PC-9 (cell line): ENCODE results near the gene DPY30.

Experiments used
- EZH2 ChIP-seq: fragments of 200-600 bp; sonication (generic); IDR thresholded peaks from 2 replicates; pipeline ENCODE4 v1.8.0; 2017; ENCODE audit warnings: antibody characterized with exemption, low read depth
- TF ChIP-seq, protein P1 (sequence below): fragments of 200-600 bp; sonication (generic); conservative IDR thresholded peaks from 2 replicates; pipeline ENCODE4 v1.6.1; 2017; ENCODE audit warnings: mixed run types, antibody characterized with exemption, mild to moderate bottlenecking, moderate library complexity

DNA sequence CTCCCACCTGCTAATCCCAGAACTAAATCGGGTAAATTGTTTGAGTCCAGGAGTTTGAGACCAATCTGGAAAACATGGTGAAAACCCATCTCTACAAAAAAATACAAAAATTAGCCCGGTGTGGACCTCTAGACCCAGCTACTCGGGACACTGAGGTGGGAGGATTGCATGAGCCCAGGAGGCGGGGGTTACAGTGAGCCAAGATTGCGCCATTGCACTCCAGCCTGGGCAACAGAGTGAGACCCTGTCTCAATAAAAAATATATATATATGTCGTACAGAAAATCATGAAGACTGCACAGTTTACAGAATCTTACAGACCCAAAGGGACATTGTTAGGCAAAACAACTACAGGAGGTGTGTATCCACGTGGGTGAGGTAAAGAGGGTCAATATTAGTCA, 4.0 kb upstream of the DPY30 start:
- no peak for TF ChIP-seq EZH2
- TF ChIP-seq, protein P1, sequence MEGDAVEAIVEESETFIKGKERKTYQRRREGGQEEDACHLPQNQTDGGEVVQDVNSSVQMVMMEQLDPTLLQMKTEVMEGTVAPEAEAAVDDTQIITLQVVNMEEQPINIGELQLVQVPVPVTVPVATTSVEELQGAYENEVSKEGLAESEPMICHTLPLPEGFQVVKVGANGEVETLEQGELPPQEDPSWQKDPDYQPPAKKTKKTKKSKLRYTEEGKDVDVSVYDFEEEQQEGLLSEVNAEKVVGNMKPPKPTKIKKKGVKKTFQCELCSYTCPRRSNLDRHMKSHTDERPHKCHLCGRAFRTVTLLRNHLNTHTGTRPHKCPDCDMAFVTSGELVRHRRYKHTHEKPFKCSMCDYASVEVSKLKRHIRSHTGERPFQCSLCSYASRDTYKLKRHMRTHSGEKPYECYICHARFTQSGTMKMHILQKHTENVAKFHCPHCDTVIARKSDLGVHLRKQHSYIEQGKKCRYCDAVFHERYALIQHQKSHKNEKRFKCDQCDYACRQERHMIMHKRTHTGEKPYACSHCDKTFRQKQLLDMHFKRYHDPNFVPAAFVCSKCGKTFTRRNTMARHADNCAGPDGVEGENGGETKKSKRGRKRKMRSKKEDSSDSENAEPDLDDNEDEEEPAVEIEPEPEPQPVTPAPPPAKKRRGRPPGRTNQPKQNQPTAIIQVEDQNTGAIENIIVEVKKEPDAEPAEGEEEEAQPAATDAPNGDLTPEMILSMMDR: no peak
